Adrenal gland (tissue), 12 donors: ENCODE results near the gene BBS9. TPM values are rescaled to one million over a fixed set of nuclear protein-coding genes. Genes with fewer than 3 reads are reported as not detected.

Experiments
- DNase-seq, 7 donors: peaks; one replicate each; pipeline ENCODE4 v3.0.0-alpha.2; 2019 to 2020
- H3K27ac ChIP-seq, 5 donors: fragments of 200-600 bp; sonication (generic) in 4 of 5; 1 replicate in 3 of 5; 2 replicates in 2 of 5; pipeline versions ENCODE4 v1.5.1 to v1.8.0; 2016 to 2020; ENCODE audit warnings: mild to moderate bottlenecking in 1 of 5
- H3K27me3 ChIP-seq: fragments of 200-600 bp; 2 replicates; pipeline ENCODE4 v1.8.0; 2021
- H3K36me3 ChIP-seq, 2 donors: fragments of 200-600 bp; replicated peaks in 1 of 2; 1 replicate in 1 of 2; 2 replicates in 1 of 2; pipeline versions ENCODE4 v1.5.1 to v1.8.0; 2018 to 2022
- H3K4me1 ChIP-seq, 2 donors: fragments of 200-600 bp; replicated peaks in 1 of 2; 1 replicate in 1 of 2; 2 replicates in 1 of 2; pipeline versions ENCODE4 v1.5.1 to v1.8.0; 2018 to 2021
- H3K4me3 ChIP-seq, 4 donors: fragments of 200-600 bp; sonication (generic) in 3 of 4; one replicate each; pipeline ENCODE4 v1.5.1; 2016 to 2018
- H3K9me3 ChIP-seq, 3 donors: fragments of 200-600 bp; sonication (generic) in 1 of 3; replicated peaks in 1 of 3; 1 replicate in 2 of 3; 2 replicates in 1 of 3; pipeline versions ENCODE4 v1.5.1 to v1.8.0; 2016 to 2021
- POLR2A ChIP-seq, 2 donors: fragments of 450-650 bp; IDR thresholded peaks; one replicate each; pipeline ENCODE4 v1.6.1; 2017; ENCODE audit warnings: antibody characterized with exemption in 2 of 2, mild to moderate bottlenecking in 2 of 2, moderate library complexity in 1 of 2
- WGBS, 4 donors: extraction: QIAGEN DNeasy Blood & Tissue Kit in 2 of 4; methylation state at CpG; one replicate each; pipeline versions ENCODE4 v1.1.5 to v1.1.7; 2013 to 2017; 5-methylcytosine and 5-hydroxymethylcytosine counted together
- intact Hi-C, 2 donors: fragments of 100-400 bp; cut with DNase I; formaldehyde crosslinking; loops; one replicate each; pipeline versions ENCODE4 v1.14.1 to v1.15.0; 2022 to 2023
- polyA plus RNA-seq, 3 donors: library from polyadenylated mRNA; stranded (reverse); fragments of 200-250 nt in 2 of 3; fragments of 350-450 nt in 1 of 3; fragmentation: Illumina TruSeq in 1 of 3; extraction: RNeasy Lipid Tissue Mini Kit (QIAGEN cat#74804) in 1 of 3; gene quantifications; one replicate each; pipeline ENCODE4 v1.2.3, GENCODE V29; 2013 to 2014
- total RNA-seq, 9 donors: library from RNA; depleted of rRNA in 4 of 9; stranded (reverse); fragments of >200 nt in 4 of 9; fragments of 120-200 nt in 1 of 9; fragmentation: NEBNext Ultra II Directional in 1 of 9; extraction: Animal tissue kit (Norgen Biotek cat#: 25700) in 1 of 9; gene quantifications; one replicate each; pipeline versions ENCODE4 v1.1.0 to v1.2.4, GENCODE V29; 2013 to 2023
- TF ChIP-seq, protein P1 (sequence below), 6 experiments: fragments of 450-650 bp in 4 of 6; fragments of 200-600 bp in 2 of 6; sonication (generic) in 1 of 6; IDR thresholded peaks; 1 replicate in 5 of 6; 2 replicates in 1 of 6; pipeline versions ENCODE4 v1.5.1 to v1.8.0; 2016 to 2021; ENCODE audit warnings: antibody characterized with exemption in 6 of 6, mild to moderate bottlenecking in 2 of 6, moderate library complexity in 1 of 6
- donor health status: healthy with polysubstance abuse.
- donor health status: Bipolar disorder and iron deficiency.
- donor health status: DM: yes; HTN: yes; CAD: no.
- donor health status: DM: no; HTN: no; CAD: no.
- donor health status: DM: no; HTN: no; CAD: no.
- donor health status: DM: yes; HTN: yes; CAD: no.

Gene BBS9
- total and polyA plus RNA-seq, 12 donors, result 5.6 to 39.4 (median 21.7) TPM

DNA sequence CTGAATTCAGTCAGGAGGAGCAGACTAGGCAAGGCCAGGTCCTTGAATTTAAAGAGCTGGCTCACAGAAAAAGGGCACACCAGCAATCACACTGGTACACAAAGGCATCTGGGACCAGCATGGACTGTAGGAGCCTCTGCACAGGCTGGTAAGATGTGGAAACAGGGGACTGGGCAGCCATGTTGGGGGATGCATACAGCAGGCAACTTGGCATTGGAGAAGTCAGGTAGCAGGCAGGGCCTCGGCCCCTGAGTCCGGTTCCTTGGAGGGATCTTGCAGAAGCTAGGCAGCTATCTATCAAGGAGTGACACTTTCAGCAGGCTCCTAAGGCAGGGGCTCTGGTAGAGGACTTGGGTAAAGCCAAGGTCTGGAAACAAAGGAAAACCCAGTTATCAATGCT is 399.7 kb downstream of the BBS9 start:
- Histone ChIP-seq H3K27me3 (no peaks in the 10 kb centered on the region), H3K9me3 (no peaks in the 10 kb centered on the region)
- 60 to 100% (median 90%) methylated on average over 1 to 2 of the region's 2 CpGs for WGBS, 4 donors

DNA sequence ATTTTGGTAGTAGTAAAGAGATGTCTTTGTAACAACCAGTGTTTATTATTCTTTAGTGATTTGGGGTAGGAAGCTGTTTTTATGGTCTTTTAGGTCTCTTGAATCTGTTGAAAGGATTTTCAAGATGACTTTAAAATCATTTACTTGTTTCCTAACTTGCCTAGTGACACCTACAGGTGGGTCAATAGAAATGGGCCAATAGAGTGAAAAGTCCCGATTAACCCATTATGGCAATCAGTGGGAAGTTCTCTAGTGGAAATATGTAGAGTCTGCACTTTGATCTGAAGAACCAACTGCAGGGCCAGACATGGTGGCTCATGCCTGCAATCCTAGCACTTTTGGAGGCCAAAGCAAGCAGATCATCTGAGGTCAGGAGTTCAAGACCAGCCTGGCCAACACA is 401.3 kb downstream of the BBS9 start:
- no peak overlapping the region for H3K27ac ChIP-seq
- H3K36me3 ChIP-seq, result no peaks in the 10 kb centered on the region
- intact Hi-C loops, result no loop called here
- 92 to 100% (median 97%) methylated on average over 1 of the region's 1 CpG for WGBS, 4 donors
- no peaks in the 10 kb centered on the region for H3K9me3 ChIP-seq
- no peak overlapping the region for H3K4me3 ChIP-seq
- H3K4me1 ChIP-seq, result no peaks in the 10 kb centered on the region
- H3K27me3 ChIP-seq, result no peaks in the 10 kb centered on the region
- no peak for DNase-seq
- no peak for TF ChIP-seq POLR2A (IDR thresholded peaks at IDR 0.05)
- TF ChIP-seq, protein P1, sequence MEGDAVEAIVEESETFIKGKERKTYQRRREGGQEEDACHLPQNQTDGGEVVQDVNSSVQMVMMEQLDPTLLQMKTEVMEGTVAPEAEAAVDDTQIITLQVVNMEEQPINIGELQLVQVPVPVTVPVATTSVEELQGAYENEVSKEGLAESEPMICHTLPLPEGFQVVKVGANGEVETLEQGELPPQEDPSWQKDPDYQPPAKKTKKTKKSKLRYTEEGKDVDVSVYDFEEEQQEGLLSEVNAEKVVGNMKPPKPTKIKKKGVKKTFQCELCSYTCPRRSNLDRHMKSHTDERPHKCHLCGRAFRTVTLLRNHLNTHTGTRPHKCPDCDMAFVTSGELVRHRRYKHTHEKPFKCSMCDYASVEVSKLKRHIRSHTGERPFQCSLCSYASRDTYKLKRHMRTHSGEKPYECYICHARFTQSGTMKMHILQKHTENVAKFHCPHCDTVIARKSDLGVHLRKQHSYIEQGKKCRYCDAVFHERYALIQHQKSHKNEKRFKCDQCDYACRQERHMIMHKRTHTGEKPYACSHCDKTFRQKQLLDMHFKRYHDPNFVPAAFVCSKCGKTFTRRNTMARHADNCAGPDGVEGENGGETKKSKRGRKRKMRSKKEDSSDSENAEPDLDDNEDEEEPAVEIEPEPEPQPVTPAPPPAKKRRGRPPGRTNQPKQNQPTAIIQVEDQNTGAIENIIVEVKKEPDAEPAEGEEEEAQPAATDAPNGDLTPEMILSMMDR (IDR thresholded peaks at IDR 0.05), result no peak

More for the DNA sequence above, 399.7 kb downstream of the BBS9 start:
- DNase-seq, result no peak
- Histone ChIP-seq H3K27ac (no peak overlapping the region), H3K36me3 (no peaks in the 10 kb centered on the region), H3K4me3 (no peak overlapping the region), H3K4me1 (no peaks in the 10 kb centered on the region)
- no peak for TF ChIP-seq POLR2A (IDR thresholded peaks at IDR 0.05)
- intact Hi-C loops, result no loop called here

DNA sequence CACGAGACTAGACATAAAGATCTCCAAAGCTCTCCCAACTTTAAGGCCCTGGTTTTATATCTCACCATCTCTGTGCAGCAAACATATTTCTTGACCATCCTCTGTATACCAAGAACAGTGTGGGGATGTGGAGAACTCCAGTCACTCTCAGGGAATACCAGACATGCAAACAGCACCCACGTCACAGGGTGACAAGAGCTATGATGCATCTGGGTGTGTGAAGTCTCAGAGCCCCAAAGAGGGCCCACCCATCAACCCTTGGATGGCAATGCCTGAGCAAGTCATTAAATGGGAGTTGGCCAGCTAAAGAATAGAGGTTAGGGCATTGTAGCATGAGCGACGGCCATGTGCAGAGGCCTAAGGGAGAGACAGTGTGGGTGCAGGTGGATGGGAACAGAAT is 402.5 kb downstream of the BBS9 start:
- H3K36me3 ChIP-seq, result no peaks in the 10 kb centered on the region
- 93 to 100% (median 99%) methylated on average over 4 of the region's 4 CpGs for WGBS, 4 donors
- intact Hi-C loops, result no loop called here
- DNase-seq, result no peak
- no peaks in the 10 kb centered on the region for H3K27me3 ChIP-seq
- no peaks in the 10 kb centered on the region for H3K4me1 ChIP-seq
- no peaks in the 10 kb centered on the region for H3K9me3 ChIP-seq
- TF ChIP-seq, protein P1 (IDR thresholded peaks at IDR 0.05), result no peak
- TF ChIP-seq POLR2A (IDR thresholded peaks at IDR 0.05), result no peak
- no peak overlapping the region for H3K4me3 ChIP-seq
- H3K27ac ChIP-seq, result no peak overlapping the region

DNA sequence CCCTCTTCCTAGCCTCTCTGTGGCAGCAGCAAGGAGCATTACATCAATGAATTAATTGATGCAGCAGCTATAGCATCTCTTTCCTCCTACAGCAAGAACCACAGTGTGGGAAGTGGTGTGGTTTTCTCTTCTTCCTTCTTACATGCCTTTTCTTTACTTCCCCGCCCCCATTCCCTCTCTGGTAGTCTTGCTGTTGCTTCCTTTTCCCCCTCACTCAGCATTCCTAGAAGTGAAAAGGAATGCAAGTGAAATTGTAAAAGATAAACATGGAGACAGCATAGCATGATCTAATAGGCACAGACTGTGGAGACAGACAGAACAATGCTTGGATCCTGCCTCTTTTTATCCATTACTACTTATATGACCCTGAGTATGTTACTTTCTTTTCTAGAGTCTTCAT is 405.5 kb downstream of the BBS9 start:
- no peak for DNase-seq
- no peaks in the 10 kb centered on the region for H3K36me3 ChIP-seq
- H3K27ac ChIP-seq, result no peak overlapping the region
- no peaks in the 10 kb centered on the region for H3K27me3 ChIP-seq
- no peak overlapping the region for H3K4me3 ChIP-seq
- intact Hi-C loops, result no loop called here
- H3K4me1 ChIP-seq, result no peaks in the 10 kb centered on the region
- WGBS, 4 donors, result 75 to 95% (median 93%) methylated on average over 1 of the region's 1 CpG
- TF ChIP-seq, protein P1 (IDR thresholded peaks at IDR 0.05), result no peak
- peaks cover 0 to 8% (median 0%) of the 10 kb centered on the region in 3 donors for H3K9me3 ChIP-seq

DNA sequence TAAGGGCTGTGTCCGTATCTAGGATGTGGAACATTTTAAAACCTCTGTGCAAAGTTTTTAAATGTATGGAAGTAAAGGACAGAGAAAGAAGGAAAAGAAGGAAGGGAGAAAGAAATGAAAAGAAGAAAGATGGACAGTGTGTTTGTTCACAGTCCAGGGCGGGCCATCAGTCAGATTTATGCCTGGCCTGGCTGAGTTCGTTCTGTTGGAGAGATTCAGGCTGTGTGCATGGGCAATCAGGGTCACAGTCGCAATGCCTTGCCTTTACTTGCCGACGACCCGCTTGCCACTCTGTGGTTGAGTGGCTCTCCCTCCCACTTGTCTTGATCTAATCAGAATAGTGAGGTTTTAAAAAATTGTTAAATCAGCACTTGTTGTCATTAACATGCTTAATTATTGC is 406.6 kb downstream of the BBS9 start:
- no peak for DNase-seq
- no peak for TF ChIP-seq POLR2A (IDR thresholded peaks at IDR 0.05)
- TF ChIP-seq, protein P1 (IDR thresholded peaks at IDR 0.05), result no peak
- 85 to 91% (median 88%) methylated on average over 7 of the region's 7 CpGs for WGBS, 4 donors
- no peak overlapping the region for H3K4me3 ChIP-seq
- no peak overlapping the region for H3K27ac ChIP-seq
- H3K9me3 ChIP-seq, result peaks cover 0 to 8% (median 0%) of the 10 kb centered on the region in 3 donors
- H3K36me3 ChIP-seq, result no peaks in the 10 kb centered on the region
- H3K27me3 ChIP-seq, result no peaks in the 10 kb centered on the region
- H3K4me1 ChIP-seq, result no peaks in the 10 kb centered on the region
- intact Hi-C loops, result no loop called here
